AG08395 (cell line): Measurements from ENCODE around the gene FGF22.
A peak's percentile ranks its signal among the peaks of the same experiment; 100 is the strongest.
"Not testable (repeated sequence)": the region's sequence is repeated elsewhere in the genome, so short reads cannot be mapped to it uniquely, and the experiment has no call there.

Experiments
- DNase-seq: peaks from one replicate; pipeline ENCODE4 v3.0.0; 2012; ENCODE audit warnings: mixed read lengths, low spot score

FGF22 gene

DNA sequence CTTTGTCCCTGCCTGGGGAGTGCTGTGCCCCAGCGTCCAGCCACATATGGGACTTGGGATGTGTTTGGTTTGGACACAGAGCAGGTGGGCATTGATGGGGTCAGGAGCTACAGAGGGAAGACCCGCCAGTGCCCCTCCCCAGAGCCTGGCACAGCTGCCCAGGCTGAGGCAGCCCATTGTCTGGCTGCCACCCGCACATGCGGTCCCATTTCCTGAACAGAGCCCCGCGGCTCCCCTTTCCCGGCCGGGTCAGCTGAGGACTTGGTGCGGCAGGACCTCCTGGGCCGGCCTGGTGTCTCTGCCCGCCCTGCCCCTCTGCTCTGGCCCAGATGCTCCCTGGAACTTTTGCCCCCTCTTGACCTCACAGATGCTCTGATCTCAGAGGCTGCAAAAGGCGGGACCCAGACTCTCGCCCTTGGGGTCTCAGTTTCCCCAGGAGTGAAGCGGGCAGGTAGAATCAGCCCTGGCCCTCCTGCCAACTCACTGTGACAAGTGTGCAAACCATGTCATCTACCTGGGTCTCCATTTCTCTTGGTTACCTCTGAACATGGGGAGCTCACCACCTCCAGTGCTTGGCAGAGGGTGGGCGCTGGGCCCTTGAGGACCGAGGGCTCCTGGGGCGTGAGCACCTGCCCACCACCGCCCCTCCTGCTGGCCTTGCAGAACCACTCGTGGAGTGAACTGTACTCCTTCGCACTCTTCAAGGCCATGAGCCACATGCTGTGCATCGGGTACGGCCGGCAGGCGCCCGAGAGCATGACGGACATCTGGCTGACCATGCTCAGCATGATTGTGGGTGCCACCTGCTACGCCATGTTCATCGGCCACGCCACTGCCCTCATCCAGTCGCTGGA lies 32.2 kb upstream of the FGF22 start:
- DNase-seq: no peak

DNA sequence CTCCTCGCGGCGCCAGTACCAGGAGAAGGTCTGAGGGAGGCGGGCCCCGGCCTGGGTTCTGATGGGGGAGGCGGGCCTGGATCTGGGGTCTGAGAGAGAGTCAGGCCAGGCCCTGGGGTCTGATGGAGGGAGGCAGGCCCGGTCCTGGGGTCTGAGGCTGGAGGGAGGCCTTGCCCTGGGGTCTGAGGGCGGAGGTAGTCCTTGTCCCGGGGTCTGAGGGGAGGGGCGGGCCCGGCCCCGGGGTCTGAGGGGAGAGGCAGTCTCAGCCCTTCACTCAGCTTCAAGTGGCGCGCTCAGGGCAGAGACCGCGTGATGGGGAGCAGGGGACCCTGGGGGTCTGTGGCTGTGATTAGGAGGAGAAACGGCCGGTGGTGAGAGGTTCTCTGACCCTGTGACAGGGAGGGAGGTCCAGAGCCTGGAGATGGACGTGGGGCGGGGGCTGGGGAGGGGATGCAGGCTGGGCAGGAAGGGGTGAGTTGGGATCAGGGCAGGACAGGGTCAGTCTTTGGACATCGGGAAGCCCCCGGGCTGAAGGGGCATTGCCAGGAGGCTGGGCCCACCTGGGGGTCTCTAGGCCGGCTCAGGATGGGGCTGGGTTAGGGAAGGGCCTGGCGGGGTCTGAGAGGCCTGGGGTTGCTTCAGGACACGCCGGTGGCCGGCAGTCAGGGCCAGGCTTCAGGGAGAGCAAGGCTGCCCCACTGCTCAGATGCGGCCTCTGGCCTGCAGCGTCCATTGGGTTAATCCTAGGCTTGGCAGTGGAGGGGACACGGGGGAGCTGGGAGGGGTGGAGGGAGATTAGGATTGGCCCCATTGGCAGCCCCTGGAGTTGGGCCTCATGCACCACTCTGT lies 31.3 kb upstream of the FGF22 start:
- DNase-seq: no peak

DNA sequence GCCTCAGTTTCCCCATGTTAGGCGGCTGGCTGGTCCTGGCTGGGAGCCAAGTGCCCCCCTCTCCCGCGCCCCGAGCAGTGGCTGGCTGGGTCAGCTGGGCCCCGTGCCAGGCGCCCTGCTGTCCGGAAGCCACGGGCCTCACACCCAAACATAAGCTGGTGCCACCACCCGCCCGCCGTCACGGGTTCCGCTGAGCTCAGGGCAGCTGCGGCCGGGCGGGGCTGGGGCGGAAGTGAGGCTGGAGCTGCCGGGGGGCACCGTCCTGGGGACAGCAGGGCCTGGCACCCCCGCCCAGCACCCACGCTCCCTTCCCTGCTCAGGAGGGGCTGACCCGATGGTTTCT lies 30.7 kb upstream of the FGF22 start:
- DNase-seq: no peak

DNA sequence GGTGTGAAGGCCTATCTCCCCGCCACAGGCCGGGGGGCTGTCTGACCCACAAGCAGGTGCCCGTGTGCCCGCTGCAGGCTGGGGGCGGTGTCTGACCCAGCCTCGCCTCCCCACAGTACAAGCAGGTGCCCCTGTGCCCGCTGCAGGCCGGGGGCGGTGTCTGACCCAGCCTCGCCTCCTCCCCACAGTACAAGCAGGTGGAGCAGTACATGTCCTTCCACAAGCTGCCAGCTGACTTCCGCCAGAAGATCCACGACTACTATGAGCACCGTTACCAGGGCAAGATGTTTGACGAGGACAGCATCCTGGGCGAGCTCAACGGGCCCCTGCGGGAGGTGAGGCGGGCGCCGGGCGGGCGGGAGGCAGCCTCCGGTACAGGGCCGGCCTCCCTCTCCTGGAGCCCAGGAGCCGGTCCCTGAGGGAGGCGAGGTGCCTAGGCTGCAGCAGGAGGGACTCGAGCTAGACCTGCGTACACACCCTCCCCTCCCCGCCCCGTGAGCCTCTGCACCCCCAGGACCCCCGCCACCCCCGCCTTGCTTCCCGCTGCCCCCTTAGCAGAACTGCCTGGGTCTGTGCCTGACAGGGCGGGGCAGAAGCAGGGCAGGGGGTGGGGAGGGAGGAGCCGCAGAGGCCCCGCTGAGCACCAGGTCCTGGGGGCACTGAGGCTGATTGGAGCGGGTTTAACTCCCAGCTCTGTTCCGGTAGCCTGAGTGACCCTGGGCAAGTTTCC lies 29.4 kb upstream of the FGF22 start:
- no peak for DNase-seq

DNA sequence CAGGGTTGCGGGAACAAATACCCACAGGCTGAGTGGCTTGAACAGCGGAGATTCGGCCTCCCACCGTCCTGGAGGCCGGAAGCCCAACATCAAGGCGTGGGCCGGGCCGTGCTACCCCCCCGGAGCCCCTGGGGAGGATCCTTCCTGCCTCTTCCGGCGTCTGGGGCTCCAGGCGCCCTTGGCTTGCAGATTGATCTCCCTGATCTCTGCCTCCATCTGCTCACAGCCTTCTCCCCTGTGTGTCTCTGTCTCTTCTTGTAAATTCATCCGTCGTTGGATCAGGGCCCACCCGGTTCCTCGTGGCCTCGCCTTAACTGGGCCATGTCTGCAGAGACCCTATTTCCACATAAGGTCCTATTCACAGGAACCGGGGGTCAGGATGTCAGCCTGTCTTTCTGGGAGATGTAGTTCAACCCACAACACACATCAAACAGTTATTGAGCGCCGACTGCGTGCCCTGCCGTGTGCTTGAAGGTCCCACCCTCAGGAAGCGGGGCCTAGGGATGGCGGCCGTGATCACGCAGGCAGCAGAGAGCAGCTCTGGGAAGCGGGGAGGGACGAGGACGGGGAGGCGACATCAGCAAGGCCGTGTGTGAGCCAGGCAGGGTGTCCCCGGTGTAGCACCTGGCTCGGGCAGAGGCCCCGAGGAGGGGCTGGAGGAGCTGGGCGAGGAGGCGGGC lies 28.7 kb upstream of the FGF22 start:
- DNase-seq: peak; percentile 68

DNA sequence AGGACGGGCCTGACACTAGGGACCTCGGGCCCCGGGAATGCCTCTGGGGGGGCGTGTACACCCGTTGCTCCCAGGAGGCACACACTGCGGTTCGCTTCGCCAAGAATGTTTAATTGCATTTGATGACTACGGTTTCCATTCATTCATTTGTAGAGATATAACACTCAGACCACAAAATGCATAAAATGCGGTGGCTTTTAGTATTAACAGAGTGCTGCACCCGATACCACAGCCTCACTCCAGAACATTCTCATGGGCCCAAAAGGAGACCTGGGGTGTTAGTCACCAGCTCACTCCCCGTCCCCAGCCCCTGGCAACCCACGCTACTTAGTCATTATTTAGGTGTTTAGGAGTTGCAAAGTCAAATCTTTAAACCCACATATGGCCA lies 28.2 kb upstream of the FGF22 start:
- peak; percentile 87 for DNase-seq

DNA sequence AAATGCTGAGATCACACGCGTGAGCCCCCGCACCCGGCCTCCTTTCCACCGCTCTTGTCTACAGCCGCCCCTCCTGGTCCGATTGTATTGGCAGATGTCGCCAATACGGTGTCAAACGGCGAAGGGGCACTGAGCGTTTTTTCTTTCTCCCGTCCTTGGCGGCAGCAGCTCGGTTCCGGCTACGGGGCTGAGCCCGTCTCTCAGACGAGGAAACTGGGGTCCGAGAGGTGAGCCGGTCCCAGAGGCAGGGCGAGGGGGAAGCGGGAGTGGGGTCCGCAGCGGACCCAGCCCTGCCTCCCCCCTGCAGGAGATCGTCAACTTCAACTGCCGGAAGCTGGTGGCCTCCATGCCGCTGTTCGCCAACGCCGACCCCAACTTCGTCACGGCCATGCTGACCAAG lies 26.7 kb upstream of the FGF22 start:
- no peak for DNase-seq

DNA sequence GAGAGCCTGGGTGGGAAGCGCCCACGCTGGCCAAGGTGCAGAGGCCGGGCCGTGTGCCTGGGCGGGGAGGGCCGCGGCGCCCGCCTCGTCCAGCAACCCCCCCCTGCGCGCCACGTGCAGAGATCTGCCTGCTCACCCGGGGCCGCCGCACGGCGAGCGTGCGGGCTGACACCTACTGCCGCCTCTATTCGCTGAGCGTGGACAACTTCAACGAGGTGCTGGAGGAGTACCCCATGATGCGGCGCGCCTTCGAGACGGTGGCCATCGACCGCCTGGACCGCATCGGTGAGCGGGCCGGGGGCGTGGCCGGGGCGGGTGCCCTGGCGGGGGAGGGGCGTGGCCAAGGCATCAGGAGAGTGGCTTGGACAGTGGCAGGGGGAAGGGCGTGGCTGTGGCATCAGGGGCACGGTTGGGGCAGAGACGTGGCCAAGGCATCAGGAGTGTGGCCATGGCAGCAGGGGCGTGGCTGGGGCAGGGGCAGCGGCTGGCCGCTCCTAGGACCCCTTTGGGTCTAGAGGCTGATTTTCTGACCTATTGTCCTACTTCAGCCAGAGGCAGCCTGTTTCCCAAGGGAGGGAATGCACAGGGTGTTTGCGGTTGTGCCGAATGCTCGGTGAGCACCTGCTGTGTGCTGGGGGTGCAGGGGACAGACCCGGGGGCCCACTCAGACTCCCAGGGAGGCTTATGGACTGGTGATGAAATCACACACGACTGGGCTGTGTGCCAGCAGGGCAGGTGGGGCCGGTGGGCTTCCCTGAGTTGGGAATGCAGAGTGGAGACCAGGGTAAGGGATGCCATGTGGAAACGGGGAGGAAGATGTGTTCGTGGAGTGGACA lies 25.7 kb upstream of the FGF22 start:
- DNase-seq: no peak

DNA sequence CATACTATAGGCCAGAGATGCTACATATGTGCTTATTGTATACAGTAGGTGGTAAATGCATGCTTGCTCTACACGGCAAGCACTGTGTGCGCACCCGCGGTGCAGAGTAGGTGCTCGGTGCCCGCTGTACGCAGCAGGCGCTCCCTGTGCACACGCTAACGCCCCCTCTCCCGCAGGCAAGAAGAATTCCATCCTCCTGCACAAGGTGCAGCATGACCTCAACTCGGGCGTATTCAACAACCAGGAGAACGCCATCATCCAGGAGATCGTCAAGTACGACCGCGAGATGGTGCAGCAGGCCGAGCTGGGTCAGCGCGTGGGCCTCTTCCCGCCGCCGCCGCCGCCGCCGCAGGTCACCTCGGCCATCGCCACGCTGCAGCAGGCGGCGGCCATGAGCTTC lies 24.1 kb upstream of the FGF22 start:
- DNase-seq: no peak

DNA sequence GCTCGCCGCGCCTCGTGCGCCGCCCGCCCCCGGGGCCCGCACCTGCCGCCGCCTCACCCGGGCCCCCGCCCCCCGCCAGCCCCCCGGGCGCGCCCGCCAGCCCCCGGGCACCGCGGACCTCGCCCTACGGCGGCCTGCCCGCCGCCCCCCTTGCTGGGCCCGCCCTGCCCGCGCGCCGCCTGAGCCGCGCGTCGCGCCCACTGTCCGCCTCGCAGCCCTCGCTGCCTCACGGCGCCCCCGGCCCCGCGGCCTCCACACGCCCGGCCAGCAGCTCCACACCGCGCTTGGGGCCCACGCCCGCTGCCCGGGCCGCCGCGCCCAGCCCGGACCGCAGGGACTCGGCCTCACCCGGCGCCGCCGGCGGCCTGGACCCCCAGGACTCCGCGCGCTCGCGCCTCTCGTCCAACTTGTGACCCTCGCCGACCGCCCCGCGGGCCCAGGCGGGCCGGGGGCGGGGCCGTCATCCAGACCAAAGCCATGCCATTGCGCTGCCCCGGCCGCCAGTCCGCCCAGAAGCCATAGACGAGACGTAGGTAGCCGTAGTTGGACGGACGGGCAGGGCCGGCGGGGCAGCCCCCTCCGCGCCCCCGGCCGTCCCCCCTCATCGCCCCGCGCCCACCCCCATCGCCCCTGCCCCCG lies 23.5 kb upstream of the FGF22 start:
- no peak for DNase-seq

DNA sequence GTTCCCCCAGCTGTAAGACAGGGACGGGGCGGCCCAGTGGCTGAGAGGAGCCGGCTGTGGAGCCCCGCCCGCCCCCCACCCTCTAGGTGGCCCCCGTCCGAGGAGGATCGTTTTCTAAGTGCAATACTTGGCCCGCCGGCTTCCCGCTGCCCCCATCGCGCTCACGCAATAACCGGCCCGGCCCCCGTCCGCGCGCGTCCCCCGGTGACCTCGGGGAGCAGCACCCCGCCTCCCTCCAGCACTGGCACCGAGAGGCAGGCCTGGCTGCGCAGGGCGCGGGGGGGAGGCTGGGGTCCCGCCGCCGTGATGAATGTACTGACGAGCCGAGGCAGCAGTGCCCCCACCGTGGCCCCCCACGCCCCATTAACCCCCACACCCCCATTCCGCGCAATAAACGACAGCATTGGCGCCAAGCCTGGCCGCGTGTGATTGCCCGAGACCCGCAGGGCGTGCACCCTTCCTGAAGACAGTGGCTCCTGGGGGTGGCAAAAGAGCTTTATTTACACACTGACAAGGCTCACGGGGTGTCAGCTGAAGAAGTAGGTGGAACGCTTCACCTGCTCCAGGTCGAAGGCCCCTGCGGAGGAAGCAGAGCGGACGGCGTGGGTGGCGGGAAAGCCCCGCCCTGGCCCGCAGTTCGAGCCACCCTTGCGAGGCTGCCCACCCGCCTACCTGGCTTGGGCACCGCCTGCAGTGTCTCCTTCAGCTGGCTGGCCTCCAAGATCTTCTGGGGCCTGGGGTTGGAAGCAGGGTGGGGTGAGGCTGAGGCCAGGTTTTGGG lies 22.7 kb upstream of the FGF22 start:
- DNase-seq: no peak

DNA sequence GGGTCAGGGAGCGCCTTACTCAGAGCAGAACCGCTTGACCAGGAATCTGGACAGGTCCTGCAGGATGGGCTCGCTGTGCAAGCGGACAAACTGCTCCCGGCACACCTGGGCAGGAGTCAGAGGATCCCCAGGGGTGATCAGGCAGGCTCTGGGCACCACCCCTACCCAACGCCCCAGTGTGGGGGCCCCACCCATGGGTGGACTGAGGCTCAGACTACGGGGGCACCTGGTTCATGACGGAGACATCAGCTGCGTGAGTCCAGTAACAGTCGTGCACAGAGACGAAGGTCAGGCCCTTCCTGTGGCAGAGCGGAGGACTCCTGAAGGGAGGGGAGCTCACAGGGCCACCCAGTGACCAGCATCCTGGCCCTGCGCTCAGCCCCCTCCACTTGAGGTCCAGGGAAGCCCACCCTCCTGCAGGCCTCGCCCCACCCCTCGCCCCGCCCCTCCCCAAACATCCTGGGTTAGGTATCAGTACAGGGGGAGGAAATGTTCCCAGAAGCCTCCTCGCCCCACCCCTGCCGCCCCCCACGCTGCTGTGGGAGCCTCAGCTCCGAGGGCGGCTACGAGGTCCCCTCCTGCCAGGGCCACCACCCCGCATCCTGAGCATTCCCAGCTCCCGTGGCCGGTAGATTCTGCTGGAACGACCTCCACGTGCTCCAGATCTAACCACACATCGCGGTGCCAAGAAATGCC lies 22.0 kb upstream of the FGF22 start:
- no peak for DNase-seq

DNA sequence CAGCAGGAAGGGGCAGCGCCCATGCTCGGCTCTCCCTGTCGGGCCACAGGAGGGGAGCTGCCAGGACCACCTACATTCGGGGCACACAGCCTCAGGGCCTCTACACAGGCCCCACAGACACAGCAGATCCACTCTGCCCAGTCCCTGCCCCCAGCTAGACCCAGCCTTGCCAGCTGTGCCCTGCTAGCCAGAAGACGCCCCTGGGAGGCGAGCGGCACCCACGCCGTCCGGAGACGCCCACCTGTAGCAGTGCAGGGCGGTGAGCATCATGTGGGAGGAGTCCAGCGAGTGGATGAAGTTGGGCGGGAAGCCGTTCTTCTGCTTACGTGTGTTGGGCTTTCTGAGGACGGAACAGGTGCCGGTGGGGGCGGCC lies 21.4 kb upstream of the FGF22 start:
- no peak for DNase-seq

DNA sequence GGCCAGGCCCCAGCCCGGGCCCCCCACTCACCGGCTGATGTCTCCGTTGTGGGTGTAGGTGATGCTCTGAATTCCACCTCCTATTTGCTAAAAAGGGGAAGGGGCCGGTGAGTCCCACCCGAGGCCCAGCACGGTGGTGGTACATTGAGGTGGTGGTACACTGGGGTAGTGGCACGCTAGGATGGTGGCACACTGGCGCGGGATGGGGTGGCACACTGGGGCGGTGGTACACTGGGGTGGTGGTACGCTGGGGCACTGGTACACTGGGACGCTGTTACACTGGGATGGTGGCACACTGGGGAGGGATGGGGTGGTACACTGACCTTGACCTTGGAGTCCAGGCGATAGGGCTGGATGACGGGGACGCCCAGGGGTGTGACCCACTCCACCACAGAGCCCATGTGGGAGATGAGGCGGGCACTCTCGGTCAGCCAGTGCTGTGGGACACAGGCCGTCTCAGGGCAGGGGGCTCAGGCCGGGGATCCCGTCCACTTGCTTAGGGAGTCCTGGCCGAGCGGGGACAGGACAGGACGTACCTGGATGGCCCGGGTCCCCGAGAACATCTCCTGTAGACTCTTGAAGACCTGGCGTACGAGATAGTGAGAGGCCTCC lies 20.9 kb upstream of the FGF22 start:
- no peak for DNase-seq

DNA sequence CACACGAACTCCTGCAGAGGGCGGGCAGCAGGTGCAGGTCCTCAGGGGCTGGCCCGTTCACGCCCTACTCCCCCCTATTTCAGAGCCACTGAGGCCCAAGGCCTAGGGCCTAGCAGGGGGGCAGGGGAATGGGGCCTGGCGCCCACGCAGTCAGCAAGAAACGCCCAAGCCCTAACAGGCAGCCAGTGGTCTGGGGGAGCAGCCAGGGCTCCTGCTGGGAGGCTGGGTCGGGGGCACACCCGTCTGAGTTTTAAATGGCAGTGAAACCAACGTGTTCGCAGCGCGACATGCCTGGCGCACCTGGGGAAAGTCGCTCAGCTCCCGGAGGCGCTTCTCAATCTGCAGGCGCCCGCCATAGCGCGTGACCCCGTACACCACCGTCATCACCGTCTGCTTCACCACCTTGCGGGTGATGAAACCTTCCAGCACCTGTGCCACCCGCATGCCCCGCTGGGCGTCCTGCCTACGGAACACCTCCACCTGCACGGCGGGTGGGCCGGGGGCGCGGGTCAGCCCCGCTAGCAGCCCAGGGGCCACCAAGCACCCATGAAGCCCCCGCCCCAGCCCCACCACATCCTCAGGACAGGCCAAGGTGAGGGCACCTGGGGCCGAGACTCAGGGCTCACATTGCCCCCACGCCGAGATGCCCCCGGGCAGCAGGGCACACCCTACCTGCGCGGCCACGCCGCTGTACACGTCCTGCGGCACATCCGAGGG lies 20.2 kb upstream of the FGF22 start:
- DNase-seq: no peak

DNA sequence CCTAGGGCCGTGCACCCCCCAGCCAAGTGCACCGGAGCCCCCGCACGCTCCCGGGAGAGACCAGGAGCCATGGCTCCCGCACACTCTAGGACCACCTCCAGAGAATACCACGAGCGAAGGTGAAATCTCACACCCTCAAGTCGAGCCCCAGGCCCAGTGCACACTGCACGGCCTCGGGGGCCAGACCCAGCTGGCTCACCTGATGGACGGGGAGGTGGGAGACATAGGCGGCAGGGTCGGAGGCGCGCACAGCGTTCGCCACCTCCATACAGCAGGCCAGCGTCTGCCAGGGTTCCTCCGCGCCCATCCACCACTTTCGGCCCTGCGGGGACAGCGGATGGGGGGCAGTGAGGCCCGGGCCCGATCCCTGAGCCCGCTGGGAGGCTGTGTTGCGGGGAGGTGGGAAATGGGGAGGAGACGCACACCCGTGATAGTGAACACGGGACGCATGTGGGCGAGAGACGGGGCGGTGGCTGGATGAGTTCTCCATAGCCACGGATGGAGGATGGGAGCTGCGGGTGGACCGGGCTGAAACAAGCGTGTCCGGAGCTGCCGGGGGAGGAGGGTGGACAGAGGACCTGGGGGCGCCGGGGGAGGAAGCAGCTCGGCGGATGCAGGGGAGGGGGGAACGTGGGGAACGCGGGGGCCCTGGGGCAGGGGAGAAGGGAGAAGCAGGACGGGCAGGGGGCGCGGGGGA lies 19.4 kb upstream of the FGF22 start:
- no peak for DNase-seq

DNA sequence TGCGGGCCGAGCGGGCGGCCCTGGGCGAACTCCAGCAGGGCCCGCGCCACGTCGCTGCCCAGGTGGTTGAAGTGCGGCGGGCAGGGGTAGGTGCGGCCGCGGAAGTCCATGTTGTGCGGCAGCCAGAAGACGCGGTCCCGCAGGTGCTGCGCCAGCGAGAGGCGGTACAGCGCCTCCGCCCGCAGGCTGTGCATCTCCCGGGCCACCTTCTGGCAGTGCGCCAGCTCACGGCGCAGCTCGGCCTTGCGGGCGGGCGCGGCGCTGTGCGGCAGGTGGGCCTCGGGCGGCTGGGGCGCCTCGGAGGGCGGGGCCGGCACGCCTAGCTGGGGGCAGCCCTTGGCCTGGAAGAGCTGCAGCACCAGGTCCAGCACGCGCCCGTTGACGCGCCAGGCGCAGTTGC lies 18.5 kb upstream of the FGF22 start:
- not testable (repeated sequence) for DNase-seq

DNA sequence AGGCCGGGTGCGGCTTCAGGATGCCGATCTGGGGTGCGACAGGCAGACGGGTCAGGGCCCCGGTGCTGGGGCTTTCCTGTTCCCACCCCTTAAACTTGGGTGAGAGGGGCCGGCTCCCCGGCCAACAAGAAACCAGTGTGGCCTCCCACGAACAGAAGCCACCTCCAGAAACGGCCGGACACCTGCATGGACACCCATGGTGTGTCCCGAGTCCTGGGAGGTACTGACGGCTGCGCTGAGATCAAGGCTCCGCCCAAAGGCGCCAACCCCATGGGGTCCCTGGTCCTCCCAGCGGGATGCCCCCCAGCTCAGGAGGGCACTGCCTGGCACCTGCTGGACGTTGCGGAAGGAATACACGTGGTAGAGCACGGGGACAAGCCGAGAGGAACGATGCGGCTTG lies 17.9 kb upstream of the FGF22 start:
- DNase-seq: no peak
